HepG2 (cell line): ENCODE data around the gene HTRA3. TPM values are rescaled to one million over a fixed set of nuclear protein-coding genes. Genes with fewer than 3 reads are reported as not detected.

ENCODE experiments used
- ATAC-seq: fragments of 200-7000 bp; cut with Tn5 transposase; 3 replicates; pipeline ENCODE4 v1.9.1; 2020; ENCODE audit warnings: mild to moderate bottlenecking, moderate library complexity
- BruUV-seq: library from RNA; stranded (reverse); fragments of 400-500 nt; replicated peaks from 2 replicates; lab custom pipeline; 2021; lab: Mats Ljungman, UMichigan
- CTCF ChIA-PET: fragments of 300-600 bp; formaldehyde crosslinking; extraction: SDS; loops from one replicate; lab custom pipeline; 2021; ENCODE audit warnings: low total read pairs, inconsistent platforms, low intra/inter-chr PET ratio; lab: Yijun Ruan, JAX
- POLR2A ChIA-PET: fragments of 350-600 bp; sonication (Branson Sonifier 250); formaldehyde crosslinking; loops from one replicate; lab custom pipeline; 2020; ENCODE audit warnings: antibody characterized with exemption, inconsistent platforms; lab: Yijun Ruan, JAX
- DNase-seq: peaks from one replicate; pipeline ENCODE4 v3.0.0-alpha.2; 2015; ENCODE audit warnings: low spot score
- FAIRE-seq: peaks from 3 replicates; lab custom pipeline; 2011; peaks lifted over from hg19 to GRCh38; lab: Jason Lieb, UNC
- H2AFZ ChIP-seq: one replicate; pipeline ENCODE4 v1.6.1; 2011; ENCODE audit warnings: low read length, inconsistent platforms
- H3K27ac ChIP-seq: fragments of 300-600 bp; 3 replicates; pipeline ENCODE4 v1.8.0; 2011; ENCODE audit warnings: mixed run types, mild to moderate bottlenecking, mixed read lengths, low read length, inconsistent platforms; ENCODE audit not compliant: insufficient read depth; ENCODE audit errors: extremely low read length
- H3K27me3 ChIP-seq, 2 experiments: fragments of 200-600 bp in 1 of 2; 2 replicates in 1 of 2; 3 replicates in 1 of 2; pipeline versions ENCODE4 v1.6.0 to v1.8.0; 2011; ENCODE audit warnings: low read length in 2 of 2, mild to moderate bottlenecking in 2 of 2, moderate library complexity in 2 of 2, inconsistent platforms in 1 of 2; ENCODE audit not compliant: insufficient read depth in 2 of 2, control insufficient read depth in 1 of 2
- H3K36me3 ChIP-seq, 2 experiments: fragments of 200-600 bp in 1 of 2; replicated peaks in 1 of 2; 2 replicates in 1 of 2; 3 replicates in 1 of 2; pipeline versions ENCODE4 v1.5.1 to v1.8.0; 2011; ENCODE audit warnings: low read length in 2 of 2, inconsistent platforms in 1 of 2; ENCODE audit not compliant: insufficient read depth in 2 of 2, control insufficient read depth in 1 of 2
- H3K4me1 ChIP-seq: 2 replicates; pipeline ENCODE4 v1.5.1; 2012; ENCODE audit warnings: low read length, inconsistent platforms; ENCODE audit not compliant: insufficient read depth
- H3K4me2 ChIP-seq: 2 replicates; pipeline ENCODE4 v1.6.0; 2011; ENCODE audit warnings: low read depth, low read length, inconsistent platforms
- H3K4me3 ChIP-seq, 3 experiments: fragments of 200-600 bp in 1 of 3; sonication (generic), shearing (Covaris generic) in 1 of 3; replicated peaks in 1 of 3; 2 replicates each; pipeline ENCODE4 v1.5.1; 2011 to 2016; ENCODE audit warnings: low read length in 3 of 3, inconsistent platforms in 2 of 3, low read depth in 2 of 3, mild to moderate bottlenecking in 2 of 3, control low read depth in 1 of 3, mixed read lengths in 1 of 3; ENCODE audit not compliant: insufficient read depth in 1 of 3
- H3K79me2 ChIP-seq: one replicate; pipeline ENCODE4 v1.6.1; 2011; ENCODE audit warnings: low read length, inconsistent platforms; ENCODE audit not compliant: insufficient read depth
- H3K9ac ChIP-seq: 2 replicates; pipeline ENCODE4 v1.6.0; 2011; ENCODE audit warnings: mild to moderate bottlenecking, low read depth, low read length, inconsistent platforms; ENCODE audit not compliant: insufficient read depth
- H3K9me3 ChIP-seq: 2 replicates; pipeline ENCODE4 v1.5.1; 2012; ENCODE audit warnings: mild to moderate bottlenecking, low read length
- H4K20me1 ChIP-seq: 2 replicates; pipeline ENCODE4 v1.6.0; 2011; ENCODE audit warnings: inconsistent platforms, mild to moderate bottlenecking, low read length, moderate library complexity; ENCODE audit not compliant: insufficient read depth
- SP4 ChIP-seq: sonication (generic); formaldehyde crosslinking; IDR thresholded peaks from 2 replicates; pipeline ENCODE4 v1.8.1; 2023; ENCODE audit warnings: mild to moderate bottlenecking, missing genetic modification reagents
- THAP11 ChIP-seq: IDR thresholded peaks from 2 replicates; pipeline ENCODE4 v1.6.1; 2016; ENCODE audit warnings: missing biosample characterization, missing genetic modification reagents
- ZBTB10 ChIP-seq: sonication (generic); formaldehyde crosslinking; IDR thresholded peaks from 2 replicates; pipeline ENCODE4 v1.4.0; 2020; ENCODE audit warnings: missing genetic modification reagents, borderline replicate concordance
- ZHX1 ChIP-seq: sonication (generic); formaldehyde crosslinking; IDR thresholded peaks from 2 replicates; pipeline ENCODE4 v1.8.1; 2022; ENCODE audit warnings: low read depth, mild to moderate bottlenecking, missing genetic modification reagents
- ZNF362 ChIP-seq: sonication (generic); formaldehyde crosslinking; IDR thresholded peaks from 2 replicates; pipeline ENCODE4 v1.4.0; 2020; ENCODE audit warnings: missing genetic modification reagents, mild to moderate bottlenecking, borderline replicate concordance
- ZNF510 ChIP-seq: sonication (generic); formaldehyde crosslinking; IDR thresholded peaks from 2 replicates; pipeline ENCODE4 v1.4.0; 2020; ENCODE audit warnings: low read depth, mild to moderate bottlenecking, missing genetic modification reagents
- ZNF614 ChIP-seq: IDR thresholded peaks from 2 replicates; pipeline ENCODE4 v1.6.1; 2018; ENCODE audit warnings: missing biosample characterization, missing genetic modification reagents, inconsistent platforms, borderline replicate concordance
- ZNF749 ChIP-seq: sonication (generic); formaldehyde crosslinking; IDR thresholded peaks from 2 replicates; pipeline ENCODE4 v1.8.0; 2022; ENCODE audit warnings: mild to moderate bottlenecking, missing genetic modification reagents, moderate library complexity, borderline replicate concordance
- WGBS: methylation state at CpG from one replicate; pipeline ENCODE4 v1.1.6; 2017; ENCODE audit warnings: low lambda C conversion rate; 5-methylcytosine and 5-hydroxymethylcytosine counted together
- in situ Hi-C: cut with HindIII; loops from 2 replicates; pipeline ENCODE4 v1.10.0; 2017; ENCODE audit warnings: low pct_unique_long_range_greater_than_20kb; ENCODE audit not compliant: extremely low pct_ligation_motif_present
- intact Hi-C: fragments of 100-400 bp; cut with micrococcal nuclease; formaldehyde crosslinking; loops from one replicate; pipeline ENCODE4 v1.10.0; 2022; ENCODE audit not compliant: unreplicated experiment
- polyA plus RNA-seq, 8 experiments: library from polyadenylated mRNA; depleted of rRNA in 3 of 8; stranded (reverse) in 7 of 8; unstranded in 1 of 8; fragments of >200 nt; fragmentation: Illumina TruSeq in 4 of 8; extraction: Trizol in 4 of 8; gene quantifications; 2 replicates each; pipeline versions ENCODE4 v1.2.1 to v1.2.3, GENCODE V29; 2011 to 2016; ENCODE audit warnings: low read depth in 4 of 8, missing spikeins in 1 of 8, mixed read lengths in 1 of 8; ENCODE audit not compliant: insufficient read depth in 1 of 8
- total RNA-seq, 5 experiments: library from RNA; depleted of rRNA; stranded (reverse); fragments of >200 nt; fragmentation: Illumina TruSeq; extraction: Trizol; gene quantifications; 2 replicates each; pipeline ENCODE4 v1.2.3, GENCODE V29; 2016; ENCODE audit warnings: low read depth in 1 of 5
- TF ChIP-seq, protein P1 (sequence below): sonication (generic); formaldehyde crosslinking; IDR thresholded peaks from 2 replicates; pipeline ENCODE4 v1.4.0; 2020; ENCODE audit warnings: missing genetic modification reagents
- TF ChIP-seq, protein P2 (sequence below): sonication (generic); formaldehyde crosslinking; IDR thresholded peaks from 2 replicates; pipeline ENCODE4 v1.8.1; 2023; ENCODE audit warnings: mild to moderate bottlenecking, missing genetic modification reagents
- TF ChIP-seq, protein P3 (sequence below): sonication (generic); formaldehyde crosslinking; IDR thresholded peaks from 2 replicates; pipeline ENCODE4 v1.8.1; 2022; ENCODE audit warnings: mild to moderate bottlenecking, missing genetic modification reagents

Gene HTRA3
- total and polyA plus RNA-seq, 2 of the 13 experiments (the other 11 are each of a cell fraction or from before 2014, with no cell fraction given): 0.17 TPM; not detected in 1

GRCh38 chr4:8350352-8350751, 80.8 kb downstream of the HTRA3 start:
- Histone ChIP-seq H3K4me2 (no peak overlapping the region), H3K36me3 (no peaks in the 10 kb centered on the region), H2AFZ (no peak overlapping the region), H3K4me3 (no peak overlapping the region), H3K9me3 (no peaks in the 10 kb centered on the region), H3K4me1 (peaks cover 35% of the 10 kb centered on the region), H4K20me1 (no peaks in the 10 kb centered on the region; the same call in 1 of the 2 replicates), H3K79me2 (no peaks in the 10 kb centered on the region), H3K27ac (no peak overlapping the region), H3K27me3 (peaks cover 7 to 27% of the 10 kb centered on the region in 2 experiments; a peak in 4 of 5 replicates), H3K9ac (no peak overlapping the region)
- ChIA-PET CTCF (no interaction called here), POLR2A (no interaction called here)
- DNase-seq: no peak
- WGBS: 91% methylated on average over 11 of the region's 13 CpGs
- no peak for FAIRE-seq
- in situ Hi-C loops (no loop called here), intact Hi-C loops (no loop called here)
- TF ChIP-seq, protein P1, sequence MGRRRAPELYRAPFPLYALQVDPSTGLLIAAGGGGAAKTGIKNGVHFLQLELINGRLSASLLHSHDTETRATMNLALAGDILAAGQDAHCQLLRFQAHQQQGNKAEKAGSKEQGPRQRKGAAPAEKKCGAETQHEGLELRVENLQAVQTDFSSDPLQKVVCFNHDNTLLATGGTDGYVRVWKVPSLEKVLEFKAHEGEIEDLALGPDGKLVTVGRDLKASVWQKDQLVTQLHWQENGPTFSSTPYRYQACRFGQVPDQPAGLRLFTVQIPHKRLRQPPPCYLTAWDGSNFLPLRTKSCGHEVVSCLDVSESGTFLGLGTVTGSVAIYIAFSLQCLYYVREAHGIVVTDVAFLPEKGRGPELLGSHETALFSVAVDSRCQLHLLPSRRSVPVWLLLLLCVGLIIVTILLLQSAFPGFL (CRISPR knock-in tag): no peak
- TF ChIP-seq ZNF510 (CRISPR knock-in tag): no peak
- TF ChIP-seq, protein P2, sequence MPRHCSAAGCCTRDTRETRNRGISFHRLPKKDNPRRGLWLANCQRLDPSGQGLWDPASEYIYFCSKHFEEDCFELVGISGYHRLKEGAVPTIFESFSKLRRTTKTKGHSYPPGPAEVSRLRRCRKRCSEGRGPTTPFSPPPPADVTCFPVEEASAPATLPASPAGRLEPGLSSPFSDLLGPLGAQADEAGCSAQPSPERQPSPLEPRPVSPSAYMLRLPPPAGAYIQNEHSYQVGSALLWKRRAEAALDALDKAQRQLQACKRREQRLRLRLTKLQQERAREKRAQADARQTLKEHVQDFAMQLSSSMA (CRISPR knock-in tag): no peak
- TF ChIP-seq ZHX1: no peak
- TF ChIP-seq, protein P3, sequence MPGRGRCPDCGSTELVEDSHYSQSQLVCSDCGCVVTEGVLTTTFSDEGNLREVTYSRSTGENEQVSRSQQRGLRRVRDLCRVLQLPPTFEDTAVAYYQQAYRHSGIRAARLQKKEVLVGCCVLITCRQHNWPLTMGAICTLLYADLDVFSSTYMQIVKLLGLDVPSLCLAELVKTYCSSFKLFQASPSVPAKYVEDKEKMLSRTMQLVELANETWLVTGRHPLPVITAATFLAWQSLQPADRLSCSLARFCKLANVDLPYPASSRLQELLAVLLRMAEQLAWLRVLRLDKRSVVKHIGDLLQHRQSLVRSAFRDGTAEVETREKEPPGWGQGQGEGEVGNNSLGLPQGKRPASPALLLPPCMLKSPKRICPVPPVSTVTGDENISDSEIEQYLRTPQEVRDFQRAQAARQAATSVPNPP (CRISPR knock-in tag): no peak
- TF ChIP-seq ZBTB10: no peak
- no peak for TF ChIP-seq THAP11 (CRISPR knock-in tag)
- TF ChIP-seq ZNF362 (CRISPR knock-in tag): no peak
- TF ChIP-seq ZNF749 (CRISPR knock-in tag): no peak
- TF ChIP-seq SP4 (CRISPR knock-in tag): no peak
- TF ChIP-seq ZNF614 (CRISPR knock-in tag): no peak
- no peak for ATAC-seq
- BruUV-seq: no TSS peak
